Stimulated activated CD8-positive, alpha-beta memory T cell treated with anti-CD3 and anti-CD28 coated beads, Interleukin-12 subunit alpha, Interleukin-12 subunit beta, amount 100 ng/mL, for 4 hours (primary cell): ENCODE data around the gene KLF6.
"Not testable (repeated sequence)": the region's sequence is repeated elsewhere in the genome, so short reads cannot be mapped to it uniquely, and the experiment has no call there.

Source experiments
- DNase-seq: peaks from one replicate; pipeline ENCODE4 v3.0.0-alpha.2; 2020; ENCODE audit warnings: low read depth

The KLF6 gene

GRCh38 chr10:3757250-3757637, 27.8 kb downstream of the KLF6 start:
- no peak for DNase-seq

DNA sequence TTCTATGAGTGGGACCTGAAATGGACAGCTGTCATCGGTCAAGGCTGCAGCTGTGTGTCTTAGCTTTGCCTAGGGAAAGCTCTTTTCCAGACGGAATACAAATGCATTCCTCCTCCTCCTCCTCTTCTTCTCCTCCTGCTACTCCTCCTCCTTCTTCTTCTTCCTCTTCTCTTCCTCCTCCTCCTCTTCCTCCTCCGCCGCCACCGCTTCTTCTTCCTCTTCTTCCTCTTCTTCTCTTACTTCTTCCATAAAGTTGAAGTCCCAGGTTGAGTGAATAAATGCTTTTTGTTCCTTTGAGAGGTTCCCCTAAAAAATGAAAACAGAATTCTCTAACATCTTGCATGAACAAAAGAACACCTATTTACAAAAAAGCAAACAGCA, 28.7 kb downstream of the KLF6 start:
- DNase-seq = no peak

DNA sequence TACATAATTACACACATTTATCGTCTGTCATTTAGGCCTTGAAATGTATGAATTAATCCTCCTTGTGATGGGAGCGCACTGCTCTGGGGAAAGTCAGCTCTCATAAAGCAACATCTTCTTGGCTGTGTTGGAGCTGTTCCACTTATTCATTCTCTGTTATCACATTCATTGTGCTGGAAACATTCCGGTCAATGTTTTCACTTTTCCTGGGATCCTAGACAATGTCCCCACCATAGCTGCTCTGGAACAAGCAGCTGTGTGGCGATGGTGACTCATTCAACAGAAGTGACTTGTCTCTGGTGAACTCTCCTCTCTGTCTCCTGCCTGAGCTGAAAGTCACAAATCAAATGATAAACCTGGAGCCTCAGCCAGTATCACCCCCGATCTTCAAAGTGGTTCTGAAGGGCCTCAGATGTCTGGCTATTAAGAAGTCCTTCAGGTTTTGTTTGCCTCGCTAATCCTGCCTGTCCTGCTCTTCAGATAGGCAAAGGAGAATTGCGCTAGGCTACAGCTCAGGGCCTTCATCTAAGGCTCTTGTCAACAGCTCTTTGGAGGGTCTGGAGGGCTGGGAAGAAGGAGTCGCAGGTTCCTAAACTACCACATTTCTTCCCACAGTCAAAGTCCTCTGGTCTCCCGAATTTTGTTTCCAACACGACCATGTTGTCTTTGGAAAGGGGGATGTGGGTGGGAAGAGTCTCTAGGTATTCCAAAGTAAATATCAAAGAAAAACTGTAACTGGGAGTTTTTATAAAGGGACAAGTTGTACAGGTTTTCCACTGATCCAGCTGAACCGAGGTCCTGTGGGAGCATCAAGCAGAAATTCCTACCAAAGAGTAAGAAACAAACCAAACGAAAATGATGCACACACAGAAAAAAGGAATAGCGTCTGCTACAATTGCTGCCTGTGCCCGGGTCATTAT, 29.3 kb downstream of the KLF6 start:
- no peak for DNase-seq

GRCh38 chr10:3754727-3755439, 30.1 kb downstream of the KLF6 start:
- DNase-seq = no peak

DNA sequence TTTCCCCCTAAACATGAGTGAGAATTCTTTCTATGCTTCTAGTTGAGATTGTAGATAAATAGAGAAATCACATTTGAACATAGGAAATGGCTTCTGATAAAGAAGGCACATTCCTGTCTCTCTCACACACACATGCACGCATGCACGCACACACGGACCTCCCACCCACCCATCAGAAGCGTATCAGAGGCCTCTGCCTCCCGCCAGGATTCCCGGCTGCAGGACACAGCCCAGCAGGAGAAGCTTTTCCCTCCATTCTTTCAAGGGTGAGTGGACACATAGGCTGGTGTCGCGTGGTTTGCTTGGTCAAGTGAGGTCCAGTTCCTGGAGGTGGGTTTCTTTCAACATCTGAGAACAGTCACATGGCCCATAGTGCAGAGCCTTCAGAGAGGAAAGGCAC, 34.2 kb downstream of the KLF6 start:
- no peak for DNase-seq

GRCh38 chr10:3750006-3750816, 34.8 kb downstream of the KLF6 start:
- DNase-seq = no peak

DNA sequence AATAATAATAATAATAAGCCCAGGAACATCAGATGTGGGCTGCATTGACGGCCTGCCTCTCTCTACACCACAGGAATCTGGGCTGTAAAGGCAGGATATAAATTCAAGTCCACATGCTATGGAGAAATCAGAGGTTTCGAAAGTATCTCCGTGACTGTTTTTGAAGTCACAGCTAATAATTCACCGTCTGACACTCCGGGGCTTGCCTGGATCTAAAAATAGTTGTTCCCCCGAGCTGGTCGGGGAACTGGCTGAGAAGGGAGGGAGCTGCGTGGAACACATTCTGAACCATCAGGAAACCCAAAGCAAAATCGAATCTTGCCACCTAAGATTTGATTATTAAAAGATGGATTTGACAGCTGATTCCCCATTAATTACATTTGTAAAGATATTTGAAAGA, 35.4 kb downstream of the KLF6 start:
- DNase-seq = no peak

- no peak for DNase-seq
Observed at GRCh38 chr10:3749011-3749410, 36.0 kb downstream of the KLF6 start.

GRCh38 chr10:3748484-3748883, 36.5 kb downstream of the KLF6 start:
- no peak for DNase-seq

GRCh38 chr10:3747984-3748383, 37.0 kb downstream of the KLF6 start:
- DNase-seq = no peak

DNA sequence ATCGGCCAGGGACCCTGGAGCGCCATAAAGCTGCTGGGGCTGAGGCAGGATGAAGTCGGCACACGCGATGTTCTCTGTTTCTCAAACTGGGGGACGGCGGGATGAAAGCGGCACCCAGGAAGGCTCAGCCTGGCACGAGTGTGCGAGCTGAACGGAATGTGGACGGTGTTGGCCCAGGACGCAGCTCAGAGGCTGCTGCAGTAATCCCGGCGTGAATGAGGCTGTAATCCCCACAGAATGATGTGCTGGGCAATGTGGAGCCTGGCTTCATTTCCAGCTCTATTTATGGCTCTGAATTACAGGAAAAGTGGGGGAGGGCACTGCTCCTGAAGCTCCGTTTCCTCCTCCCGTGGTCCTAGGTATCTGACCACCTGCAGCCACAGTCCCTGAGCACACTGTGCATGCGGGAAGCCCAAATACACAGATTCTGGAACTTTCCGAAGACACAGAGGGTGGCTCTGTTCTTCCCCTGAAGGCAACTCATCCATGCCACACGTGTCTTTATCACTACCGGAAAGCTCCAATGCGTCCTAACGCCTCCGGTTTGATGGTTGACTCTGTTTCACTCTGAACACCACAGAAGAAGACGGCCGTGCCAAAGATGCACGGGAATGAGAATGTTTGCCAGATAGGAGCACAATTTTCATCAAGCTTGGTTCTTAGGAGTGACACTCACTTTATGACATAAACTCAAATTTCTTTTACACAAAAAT, 37.6 kb downstream of the KLF6 start:
- DNase-seq = no peak

GRCh38 chr10:3746634-3747033, 38.4 kb downstream of the KLF6 start:
- no peak for DNase-seq

DNA sequence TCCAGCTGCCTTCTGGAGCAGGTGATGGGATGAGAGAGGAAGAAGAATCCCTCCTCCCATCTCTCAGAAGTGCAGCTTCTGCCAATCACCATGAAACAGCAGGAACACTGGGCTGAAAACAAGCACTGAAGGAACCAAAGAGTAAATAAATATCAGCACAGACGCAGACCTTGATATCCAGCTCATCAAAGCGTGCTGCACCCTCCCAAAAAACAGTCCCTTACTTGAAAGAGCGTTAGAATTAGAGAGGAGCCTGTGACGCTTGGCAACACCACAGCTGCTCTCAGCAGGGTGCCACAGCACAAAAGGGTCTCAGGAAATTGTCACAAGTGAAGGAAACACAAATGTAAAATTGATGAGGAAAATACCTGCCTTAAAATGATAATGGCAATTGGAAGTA, 39.5 kb downstream of the KLF6 start:
- DNase-seq = no peak

- DNase-seq = no peak
Observed at GRCh38 chr10:3741688-3742461, 43.1 kb downstream of the KLF6 start.

DNA sequence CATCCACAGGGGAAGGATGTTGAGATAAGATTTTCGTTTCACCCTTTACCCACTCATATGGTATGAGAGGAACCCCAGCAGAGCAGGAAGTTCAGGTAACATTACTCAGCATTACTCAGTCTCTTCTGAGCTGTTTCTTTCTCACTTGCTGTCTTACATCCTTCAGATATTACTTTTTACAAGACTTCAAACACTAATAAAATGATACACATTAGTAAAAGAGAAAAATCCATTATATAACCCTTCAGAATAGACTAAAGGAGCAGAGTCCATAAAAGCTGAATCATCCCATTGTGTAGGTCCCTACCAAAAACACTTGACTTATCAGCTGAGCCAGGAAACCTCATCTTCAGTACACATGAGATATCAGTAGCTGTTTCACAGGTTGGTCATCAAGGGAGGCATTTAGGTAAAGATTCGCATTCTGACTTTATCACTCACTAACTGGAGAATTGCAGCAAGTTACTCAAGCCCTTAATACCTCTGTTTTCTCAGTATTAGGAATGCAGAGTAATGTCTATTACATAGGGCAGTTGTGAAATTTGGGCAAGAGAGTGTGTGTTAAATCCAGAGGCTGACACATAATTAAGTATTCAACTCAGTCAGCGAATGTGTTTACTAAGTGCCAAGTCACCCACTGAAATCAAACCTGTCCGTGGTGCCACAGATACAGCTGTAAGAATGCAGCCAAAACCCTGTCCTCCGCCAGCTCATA, 44.7 kb downstream of the KLF6 start:
- no peak for DNase-seq

DNA sequence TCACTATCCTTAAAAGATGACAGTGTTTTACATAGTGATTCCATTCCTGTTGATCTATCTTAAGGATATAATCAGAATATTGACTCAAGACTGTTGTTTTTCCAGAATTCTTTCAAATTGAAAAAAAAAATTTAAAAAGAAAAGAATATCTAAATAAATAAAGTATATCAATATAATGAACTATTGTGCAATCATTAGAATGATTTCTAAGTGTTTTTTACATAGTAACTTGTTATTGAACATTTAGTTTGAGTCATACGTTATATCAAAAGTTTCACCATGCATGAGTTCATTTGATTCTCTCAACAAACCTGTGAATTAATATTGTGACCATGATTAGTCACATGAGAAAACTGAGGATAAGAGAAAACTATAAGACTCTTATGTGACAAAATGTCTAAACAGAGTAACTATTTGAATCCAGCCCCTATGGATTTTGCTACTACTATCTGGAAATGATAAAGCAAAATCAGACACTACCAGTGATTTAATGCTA, 46.1 kb downstream of the KLF6 start:
- no peak for DNase-seq

DNA sequence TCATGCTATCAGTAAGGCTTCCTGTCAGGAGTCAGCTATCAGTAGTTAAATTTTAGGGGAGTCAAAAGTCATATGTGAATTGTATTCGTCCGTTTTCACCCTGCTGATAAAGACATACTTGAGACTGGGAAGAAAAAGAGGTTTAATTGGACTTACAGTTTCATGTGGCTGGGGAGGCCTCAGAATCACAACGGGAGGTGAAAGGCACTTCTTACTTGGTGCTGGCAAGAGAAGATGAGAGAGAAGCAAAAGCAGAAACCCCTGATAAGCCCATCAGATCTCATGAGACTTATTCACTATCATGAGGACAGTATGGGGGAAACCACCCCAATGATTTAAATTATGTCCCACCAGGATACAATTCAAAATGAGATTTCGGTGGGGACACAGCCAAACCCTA, 47.1 kb downstream of the KLF6 start:
- DNase-seq = no peak

GRCh38 chr10:3735175-3735574, 49.8 kb downstream of the KLF6 start:
- DNase-seq = no peak

DNA sequence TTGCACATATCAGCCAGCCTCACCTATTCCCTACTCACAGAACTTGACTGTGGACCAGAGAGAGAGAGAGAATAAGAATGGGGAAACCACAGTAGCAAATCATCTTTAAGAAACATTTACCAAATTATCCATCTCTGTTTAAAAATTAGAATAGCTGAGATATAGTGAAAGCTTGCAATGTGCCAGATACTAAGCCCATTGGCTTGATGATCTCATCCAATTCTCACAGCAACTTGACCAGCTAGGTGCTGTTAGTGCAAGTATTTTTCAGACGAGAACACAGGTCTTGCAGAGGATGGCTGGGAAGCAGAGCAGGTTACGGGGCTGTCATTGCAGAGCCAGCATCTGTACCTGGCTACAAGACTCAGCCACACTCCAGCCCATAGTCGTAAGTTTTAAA, 50.9 kb downstream of the KLF6 start:
- no peak for DNase-seq

DNA sequence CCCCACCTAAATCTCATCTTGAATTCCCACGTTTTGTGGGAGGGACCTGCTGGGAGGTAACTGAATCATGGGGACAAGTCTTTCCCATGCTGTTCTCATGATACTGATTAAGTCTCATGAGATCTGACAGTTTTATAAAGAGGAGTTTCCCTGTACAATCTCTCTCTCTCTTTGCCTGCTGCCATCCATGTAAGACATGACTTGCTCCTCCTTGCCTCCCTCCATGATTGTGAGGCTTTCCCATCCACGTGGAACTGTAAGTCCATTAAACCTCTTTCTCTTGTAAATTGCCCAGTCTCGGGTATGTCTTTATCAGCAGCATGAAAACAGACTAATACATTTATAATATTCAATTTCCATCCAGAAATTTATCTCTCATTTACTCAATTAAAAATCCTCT, 52.8 kb downstream of the KLF6 start:
- not testable (repeated sequence) for DNase-seq
